Activated naive CD4-positive, alpha-beta T cell treated with anti-CD3 and anti-CD28 coated beads, Interleukin-2, amount 50 U/mL, for 16 hours (primary cell): ENCODE results near the gene MBD6.

Experiments
- DNase-seq: peaks from one replicate; pipeline ENCODE4 v3.0.0-alpha.2; 2020

MBD6 gene

DNA sequence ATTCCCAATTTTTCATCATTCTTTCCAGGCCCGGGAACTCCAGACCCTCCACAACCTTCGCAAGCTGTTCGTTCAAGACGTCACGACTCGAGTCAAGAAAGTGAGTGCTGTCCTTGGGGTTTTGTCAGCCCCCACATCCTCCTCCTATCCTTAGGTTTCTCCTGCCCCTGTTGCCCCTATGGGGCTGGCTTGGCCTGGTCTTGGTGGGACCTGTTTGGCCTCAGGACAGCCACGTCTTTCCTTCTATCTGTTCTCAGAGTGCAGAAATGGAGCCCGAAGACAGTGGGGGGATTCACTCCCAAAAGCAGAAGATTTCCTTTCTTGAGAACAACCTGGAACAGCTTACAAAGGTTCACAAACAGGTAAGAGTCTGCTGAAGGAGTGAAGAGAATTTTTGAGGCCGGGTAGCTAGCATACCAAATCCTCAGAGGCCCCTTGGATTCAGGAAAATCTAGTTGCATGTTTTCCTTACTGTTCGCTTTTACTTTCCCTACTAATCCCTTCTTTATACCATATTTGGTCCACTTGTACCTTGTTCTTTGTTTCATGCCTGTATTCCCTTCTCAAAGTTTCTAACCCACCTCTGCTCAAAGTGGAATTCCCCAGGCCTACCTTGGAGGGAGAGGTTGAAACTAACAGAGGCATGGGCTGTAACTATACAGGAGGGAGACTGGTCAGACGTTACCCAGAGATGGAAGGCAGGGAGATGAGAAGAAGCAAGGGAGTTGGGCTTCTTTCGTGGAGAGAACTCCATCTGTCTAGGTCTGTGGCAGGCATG lies 55.5 kb downstream of the MBD6 start:
- DNase-seq, result no peak

DNA sequence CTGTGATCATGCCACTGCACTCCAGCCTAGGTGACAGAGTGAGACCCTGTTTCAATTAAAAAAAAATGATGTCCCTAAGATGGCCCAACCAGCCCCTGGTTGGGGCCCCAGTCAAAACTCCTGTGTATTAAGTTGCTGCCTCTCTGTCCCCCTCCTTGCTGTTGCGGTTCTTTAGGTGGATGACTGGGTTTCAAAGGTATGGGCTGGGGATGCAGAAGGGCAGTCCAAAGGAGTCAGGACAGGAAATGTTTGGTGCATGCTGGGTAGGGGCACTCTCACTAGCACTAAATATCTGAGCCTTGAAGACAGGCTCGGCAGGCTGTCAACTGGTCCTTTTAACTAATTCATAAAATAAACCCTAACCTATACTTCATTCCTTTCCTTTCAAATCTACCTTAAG lies 56.4 kb downstream of the MBD6 start:
- DNase-seq, result no peak
